Astrocyte of the cerebellum (primary cell): ENCODE measurements around the gene CHST9.

Source experiments
- DNase-seq: peaks from one replicate; pipeline ENCODE4 v3.0.0-alpha.2; 2011; ENCODE audit warnings: low read depth
- H3K4me3 ChIP-seq: 2 replicates; pipeline ENCODE4 v1.5.1; 2011; ENCODE audit warnings: mild to moderate bottlenecking, low read depth, low read length, moderate library complexity
- in situ Hi-C: cut with HindIII; loops from 2 replicates; pipeline ENCODE4 v1.10.0; 2017; ENCODE audit warnings: low sequenced_read_pairs
- TF ChIP-seq, protein P1 (sequence below): IDR thresholded peaks from 2 replicates; pipeline ENCODE4 v1.5.1; 2012; ENCODE audit warnings: low read length, low read depth, moderate library complexity, mild to moderate bottlenecking; ENCODE audit errors: missing control alignments

The CHST9 gene

DNA sequence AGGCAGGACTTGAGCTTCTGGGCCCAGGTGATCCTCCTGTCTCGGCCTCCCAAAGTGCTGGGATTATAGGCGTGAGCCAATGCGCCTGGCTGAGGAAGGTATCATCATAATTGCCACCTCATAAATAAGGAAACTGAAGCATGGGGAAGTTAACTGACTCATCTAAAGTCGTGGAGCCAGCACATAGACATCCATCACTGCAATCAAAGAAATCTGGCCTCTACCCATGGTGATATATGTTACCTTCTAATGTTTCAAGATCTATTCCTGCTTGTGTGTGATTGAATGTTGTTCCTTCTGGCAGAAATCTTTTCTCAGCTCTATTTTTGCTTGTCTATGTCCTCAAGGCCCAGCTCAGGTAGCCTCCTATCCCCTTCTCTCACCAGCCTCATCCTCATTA is 214.5 kb downstream of the CHST9 start:
- TF ChIP-seq, protein P1, sequence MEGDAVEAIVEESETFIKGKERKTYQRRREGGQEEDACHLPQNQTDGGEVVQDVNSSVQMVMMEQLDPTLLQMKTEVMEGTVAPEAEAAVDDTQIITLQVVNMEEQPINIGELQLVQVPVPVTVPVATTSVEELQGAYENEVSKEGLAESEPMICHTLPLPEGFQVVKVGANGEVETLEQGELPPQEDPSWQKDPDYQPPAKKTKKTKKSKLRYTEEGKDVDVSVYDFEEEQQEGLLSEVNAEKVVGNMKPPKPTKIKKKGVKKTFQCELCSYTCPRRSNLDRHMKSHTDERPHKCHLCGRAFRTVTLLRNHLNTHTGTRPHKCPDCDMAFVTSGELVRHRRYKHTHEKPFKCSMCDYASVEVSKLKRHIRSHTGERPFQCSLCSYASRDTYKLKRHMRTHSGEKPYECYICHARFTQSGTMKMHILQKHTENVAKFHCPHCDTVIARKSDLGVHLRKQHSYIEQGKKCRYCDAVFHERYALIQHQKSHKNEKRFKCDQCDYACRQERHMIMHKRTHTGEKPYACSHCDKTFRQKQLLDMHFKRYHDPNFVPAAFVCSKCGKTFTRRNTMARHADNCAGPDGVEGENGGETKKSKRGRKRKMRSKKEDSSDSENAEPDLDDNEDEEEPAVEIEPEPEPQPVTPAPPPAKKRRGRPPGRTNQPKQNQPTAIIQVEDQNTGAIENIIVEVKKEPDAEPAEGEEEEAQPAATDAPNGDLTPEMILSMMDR: no peak
- in situ Hi-C loops: no loop called here
- no peak overlapping the region for H3K4me3 ChIP-seq
- no peak for DNase-seq

DNA sequence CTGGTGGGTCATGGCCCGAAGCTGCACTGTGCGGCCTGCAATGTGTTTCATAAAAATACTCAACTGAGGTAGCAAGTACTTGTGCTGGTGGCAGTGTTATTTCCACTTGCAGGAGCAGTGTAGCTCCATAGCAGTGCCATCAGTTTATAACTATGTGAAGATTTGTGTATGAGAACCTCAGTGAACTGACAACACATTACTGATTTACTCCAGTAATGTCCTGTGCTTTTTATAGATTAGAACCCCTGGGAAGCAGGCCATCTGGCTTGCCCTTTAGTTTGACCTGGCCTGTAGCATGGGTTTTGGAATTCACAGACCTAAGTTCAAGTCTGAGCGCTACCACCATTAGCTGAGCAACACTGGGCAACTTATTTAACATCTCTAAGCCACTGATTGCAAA is 219.9 kb downstream of the CHST9 start:
- in situ Hi-C loops: no loop called here
- no peak for DNase-seq
- no peak overlapping the region for H3K4me3 ChIP-seq
- TF ChIP-seq, protein P1: no peak

GRCh38 chr18:26963292-26963691 is 221.8 kb downstream of the CHST9 start:
- in situ Hi-C loops: no loop called here
- DNase-seq: no peak
- TF ChIP-seq, protein P1: peak; percentile 47
- no peak overlapping the region for H3K4me3 ChIP-seq

- in situ Hi-C loops: no loop called here
- DNase-seq: no peak
- H3K4me3 ChIP-seq: no peak overlapping the region
- TF ChIP-seq, protein P1: no peak
These were observed 223.3 kb downstream of the CHST9 start for GRCh38 chr18:26961839-26962238.

- in situ Hi-C loops: no loop called here
- TF ChIP-seq, protein P1: no peak
- DNase-seq: no peak
- H3K4me3 ChIP-seq: no peak overlapping the region
These were observed 224.2 kb downstream of the CHST9 start for GRCh38 chr18:26960911-26961310.

DNA sequence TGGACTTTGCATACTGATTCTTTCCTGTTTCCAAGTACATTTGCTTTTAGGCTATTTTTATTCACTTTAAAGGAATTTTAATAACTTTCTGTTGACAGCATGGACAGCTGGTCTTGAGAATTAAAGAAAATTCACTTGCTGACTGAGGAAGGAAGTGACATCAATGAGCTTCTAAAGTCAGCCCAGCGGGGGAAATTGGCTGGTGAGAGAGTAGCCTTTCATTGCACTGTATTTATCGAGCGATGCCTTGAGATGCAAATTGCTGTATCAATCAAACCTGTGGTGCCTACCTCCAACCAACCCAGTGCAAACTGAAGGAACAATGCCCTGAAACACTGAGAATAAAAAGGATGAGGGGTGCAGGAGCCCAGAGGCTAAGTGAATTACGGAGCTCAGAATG is 228.2 kb downstream of the CHST9 start:
- TF ChIP-seq, protein P1: no peak
- in situ Hi-C loops: no loop called here
- no peak overlapping the region for H3K4me3 ChIP-seq
- no peak for DNase-seq

- in situ Hi-C loops: no loop called here
- TF ChIP-seq, protein P1: no peak
- DNase-seq: no peak
- H3K4me3 ChIP-seq: no peak overlapping the region
These were observed 236.4 kb downstream of the CHST9 start for GRCh38 chr18:26948703-26949102.
